Eye (tissue), 1 donor: ENCODE data around the gene IGFBP1.

Experiments
- DNase-seq: peaks from one replicate; pipeline ENCODE4 v3.0.0-alpha.2; 2015

IGFBP1 gene

GRCh38 chr7:45909561-45909960, 21.3 kb downstream of the IGFBP1 start:
- no peak for DNase-seq

DNA sequence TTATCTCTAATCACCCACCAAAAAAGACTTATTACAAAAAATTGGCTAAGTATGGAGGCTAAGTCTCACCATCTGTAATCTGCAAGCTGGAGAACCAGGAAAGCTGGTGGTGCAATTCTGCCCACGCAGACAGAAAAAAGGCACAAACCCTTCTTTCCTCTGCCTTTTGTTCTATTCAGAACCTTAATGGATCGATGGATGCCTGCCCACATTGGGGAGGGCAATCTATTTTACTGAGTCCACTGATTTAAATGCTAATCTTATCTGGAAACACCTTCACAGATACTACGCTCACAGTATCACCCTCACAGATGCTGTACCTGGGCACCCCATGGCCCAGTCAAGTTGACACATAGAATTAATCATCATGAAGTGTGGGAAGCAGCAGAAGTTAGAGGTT, 22.6 kb downstream of the IGFBP1 start:
- no peak for DNase-seq

GRCh38 chr7:45911311-45911710, 23.0 kb downstream of the IGFBP1 start:
- no peak for DNase-seq

DNA sequence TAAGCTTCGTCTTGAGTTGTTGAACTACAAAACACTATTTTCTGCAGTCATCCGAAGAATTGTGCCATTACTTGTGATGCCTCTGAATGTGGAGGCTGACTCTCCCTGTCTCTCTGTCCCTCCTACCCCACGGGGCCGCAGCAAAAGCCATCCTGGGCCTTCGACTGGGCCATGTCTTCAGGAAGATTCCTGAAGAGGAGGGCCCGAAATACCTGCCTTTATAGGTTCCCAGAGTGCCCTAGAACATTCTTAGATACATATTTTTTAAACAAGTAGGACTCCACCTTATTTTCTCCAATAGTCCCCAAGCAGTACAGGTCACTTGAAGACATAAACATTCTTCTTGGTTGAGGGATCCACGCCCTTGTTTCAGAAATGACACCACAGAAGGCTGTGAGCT, 24.7 kb downstream of the IGFBP1 start:
- DNase-seq = no peak

DNA sequence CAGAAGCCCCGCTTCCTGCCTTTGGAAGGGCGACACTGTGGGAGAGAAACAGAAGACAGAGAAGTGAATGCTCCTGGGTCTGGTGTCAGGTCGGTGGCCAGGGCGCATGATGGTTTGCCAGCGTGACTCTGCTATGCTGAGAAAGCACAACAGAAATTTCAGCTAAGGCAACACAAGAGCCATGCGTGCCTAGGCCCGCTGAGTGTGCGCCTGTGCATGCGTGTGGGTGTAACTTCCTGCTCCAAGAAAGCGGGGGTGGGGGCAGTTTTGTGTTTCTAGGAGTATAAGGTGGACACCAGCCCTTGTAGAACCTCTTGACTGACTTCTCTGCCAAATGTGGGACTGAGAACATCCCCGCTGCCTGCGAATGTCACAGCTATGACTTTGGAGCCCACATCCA, 26.6 kb downstream of the IGFBP1 start:
- no peak for DNase-seq

- DNase-seq = no peak
Measured at GRCh38 chr7:45915606-45916005, 27.3 kb downstream of the IGFBP1 start.

GRCh38 chr7:45917064-45917463, 28.8 kb downstream of the IGFBP1 start:
- DNase-seq = no peak

- peak; percentile 92 for DNase-seq
Measured at GRCh38 chr7:45917658-45918057, 29.4 kb downstream of the IGFBP1 start.

GRCh38 chr7:45918556-45918955, 30.3 kb downstream of the IGFBP1 start:
- peak; percentile 7 for DNase-seq

DNA sequence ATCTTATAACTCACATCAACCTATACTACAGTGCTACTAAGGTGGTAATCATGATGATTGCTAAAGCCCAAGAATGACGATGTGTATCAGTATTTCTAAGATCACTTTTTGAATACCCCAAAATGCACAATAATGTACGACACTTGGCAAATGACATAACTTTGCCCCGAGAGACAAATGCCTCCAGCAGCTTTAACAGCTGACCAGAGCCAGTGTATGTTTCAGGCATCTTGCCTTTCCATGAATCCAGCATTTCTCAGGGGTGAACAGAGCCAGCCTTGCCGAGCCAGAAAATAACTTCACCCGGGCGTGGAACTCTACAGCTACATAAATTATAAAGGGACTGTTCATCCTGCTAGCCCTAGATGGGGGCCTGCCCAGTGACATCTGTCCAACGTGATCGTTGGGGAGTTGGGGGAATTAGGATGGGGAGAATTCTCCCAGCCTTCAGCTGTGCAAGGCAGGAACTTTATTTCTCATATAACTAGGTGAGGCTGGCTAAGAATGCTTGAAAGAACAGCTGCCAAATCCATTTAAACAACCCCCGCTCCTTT, 31.0 kb downstream of the IGFBP1 start:
- DNase-seq = peak; percentile 30

DNA sequence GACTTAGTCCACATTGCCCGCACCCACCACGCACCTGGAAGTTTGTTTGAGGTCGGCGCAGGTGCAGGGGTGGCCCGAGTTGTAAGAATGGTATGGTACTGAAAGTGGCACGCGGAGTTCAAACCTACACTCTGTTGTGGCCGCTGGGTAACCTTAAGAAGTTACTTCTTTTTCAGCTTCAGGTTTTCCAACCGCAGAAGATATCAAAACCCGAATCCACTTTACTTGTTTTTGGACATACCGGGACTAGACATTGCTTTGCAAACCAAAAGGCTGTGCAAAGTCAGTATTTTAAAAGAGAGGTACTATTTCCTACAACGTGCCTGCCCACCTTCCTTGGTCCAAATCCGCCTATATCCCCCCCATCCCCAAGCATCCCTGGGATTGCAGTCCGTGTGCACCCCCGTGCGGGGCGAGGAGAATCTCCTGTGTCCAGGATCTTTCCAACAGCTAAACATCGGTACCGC, 31.7 kb downstream of the IGFBP1 start:
- peak; percentile 56 for DNase-seq

- DNase-seq = peak; percentile 90
Measured at GRCh38 chr7:45920502-45921380, 32.5 kb downstream of the IGFBP1 start, which contains the start of gene IGFBP3. TSS of gene IGFBP3 (minus strand) at chr7:45921272. CDS start at chr7:45921140, 132 bp downstream.

DNA sequence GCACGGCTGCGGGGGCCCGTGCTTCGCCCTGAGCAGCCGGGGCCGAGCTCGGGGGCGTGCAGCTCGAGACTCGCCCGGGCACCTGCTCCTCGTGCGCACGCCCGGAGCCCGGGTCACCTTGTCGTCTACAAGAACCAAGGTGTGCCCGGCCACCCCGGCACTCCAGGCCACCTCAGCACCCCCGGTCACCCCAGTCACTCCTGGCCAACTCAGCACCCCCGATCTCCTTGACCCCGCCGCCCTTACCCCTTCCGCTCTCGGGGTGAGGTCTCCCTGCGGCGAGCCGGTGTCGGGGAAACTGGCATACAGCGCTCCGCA, 33.1 kb downstream of the IGFBP1 start:
- no peak for DNase-seq

GRCh38 chr7:45921699-45922519, 33.6 kb downstream of the IGFBP1 start:
- DNase-seq = peak; percentile 94

DNA sequence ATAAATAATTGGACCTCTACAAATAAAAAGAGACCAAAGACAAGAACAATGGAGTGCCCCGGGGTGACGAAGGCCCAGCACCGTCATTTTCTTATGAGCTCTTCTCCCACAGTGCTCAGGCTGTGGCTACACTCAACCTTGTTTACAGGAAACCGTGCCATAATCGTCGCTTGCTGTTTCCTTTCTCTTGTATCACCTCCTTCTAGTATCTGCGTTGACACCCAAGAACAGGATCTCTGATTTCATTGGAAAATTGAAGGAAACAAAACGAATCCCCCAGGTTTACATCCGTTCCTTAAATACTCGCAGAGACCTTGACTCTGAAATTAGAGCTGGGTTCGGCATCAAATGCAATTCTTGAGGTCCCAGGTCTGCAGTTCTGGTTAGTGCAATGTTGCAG, 34.5 kb downstream of the IGFBP1 start:
- no peak for DNase-seq

- peak; percentile 92 for DNase-seq
Measured at GRCh38 chr7:45923290-45923689, 35.0 kb downstream of the IGFBP1 start.

DNA sequence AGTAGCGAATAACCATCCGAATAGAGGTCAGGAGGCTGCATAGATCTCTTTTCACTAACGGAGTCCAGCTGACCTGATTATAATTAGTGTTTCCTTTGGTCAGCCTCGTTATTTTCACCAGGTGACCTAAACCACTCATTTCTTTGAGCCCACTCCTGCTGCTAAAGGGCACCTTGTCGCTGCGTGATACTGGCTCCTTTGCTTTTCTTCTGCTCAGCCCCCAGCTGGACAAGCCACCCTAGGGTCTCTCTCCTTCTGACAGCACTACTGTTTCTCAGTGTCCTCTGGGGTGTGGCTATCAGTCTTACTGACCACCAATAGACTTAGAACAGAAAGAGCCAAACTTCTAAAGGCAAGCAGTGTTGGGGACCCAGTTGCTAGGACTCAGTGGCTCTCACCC, 35.5 kb downstream of the IGFBP1 start:
- no peak for DNase-seq

DNA sequence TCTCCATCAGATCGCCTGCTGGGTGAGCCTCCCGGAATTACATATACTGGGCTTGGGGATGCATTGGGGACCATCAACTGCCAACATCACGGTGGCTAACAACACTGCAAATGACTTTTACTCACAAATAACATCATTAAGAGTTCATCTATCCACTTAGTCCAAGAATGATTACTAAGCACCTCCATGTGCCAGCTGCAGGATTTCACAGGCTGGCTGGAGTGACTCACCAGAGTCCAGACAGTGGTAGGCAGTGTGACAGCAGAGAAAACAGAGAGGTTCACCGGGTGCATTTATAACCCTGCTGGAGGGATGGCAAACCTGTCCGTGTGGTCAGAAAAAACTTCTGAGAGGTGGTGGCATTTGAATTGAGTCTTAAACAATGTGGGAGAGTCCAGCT, 36.0 kb downstream of the IGFBP1 start:
- DNase-seq = no peak

DNA sequence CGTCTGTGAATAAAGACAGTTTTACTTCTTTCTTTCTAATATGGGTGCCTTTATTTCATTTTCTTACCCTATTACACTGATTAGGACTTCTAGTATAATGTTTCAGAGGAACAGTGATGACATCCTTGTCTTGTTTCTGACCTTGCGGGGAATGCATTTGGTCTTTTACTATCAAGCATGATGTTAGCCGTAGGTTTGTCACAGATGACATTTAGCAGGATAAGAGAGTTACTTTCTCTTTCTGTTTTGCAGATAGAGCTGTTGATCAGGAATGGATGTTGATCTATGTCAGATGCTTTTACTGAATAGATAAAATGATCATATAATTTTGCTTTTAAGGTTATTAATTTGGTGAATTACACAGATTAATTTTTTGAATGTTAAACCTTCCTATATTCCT, 39.4 kb downstream of the IGFBP1 start:
- DNase-seq = no peak

DNA sequence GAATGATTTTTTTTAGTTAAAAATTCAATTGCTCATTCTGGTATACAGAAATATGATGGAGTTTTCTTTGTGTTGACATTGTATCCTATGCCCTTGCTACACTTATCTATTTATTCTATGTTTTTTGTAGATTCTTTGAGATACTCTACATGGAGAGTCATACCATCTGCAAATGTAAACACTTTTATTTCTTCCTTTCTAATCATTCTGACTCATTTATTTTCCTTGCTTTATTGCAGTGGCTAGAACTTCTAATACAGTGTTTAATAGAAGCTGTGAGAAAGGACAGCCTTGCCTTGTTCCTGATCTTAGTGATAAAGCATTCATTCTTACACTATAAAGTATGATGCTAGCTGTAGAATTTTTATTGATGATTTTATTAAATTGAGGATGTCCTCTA, 42.7 kb downstream of the IGFBP1 start:
- no peak for DNase-seq

GRCh38 chr7:45937301-45937700, 49.0 kb downstream of the IGFBP1 start:
- no peak for DNase-seq

- DNase-seq = no peak
Measured at GRCh38 chr7:45937862-45938261, 49.6 kb downstream of the IGFBP1 start.

DNA sequence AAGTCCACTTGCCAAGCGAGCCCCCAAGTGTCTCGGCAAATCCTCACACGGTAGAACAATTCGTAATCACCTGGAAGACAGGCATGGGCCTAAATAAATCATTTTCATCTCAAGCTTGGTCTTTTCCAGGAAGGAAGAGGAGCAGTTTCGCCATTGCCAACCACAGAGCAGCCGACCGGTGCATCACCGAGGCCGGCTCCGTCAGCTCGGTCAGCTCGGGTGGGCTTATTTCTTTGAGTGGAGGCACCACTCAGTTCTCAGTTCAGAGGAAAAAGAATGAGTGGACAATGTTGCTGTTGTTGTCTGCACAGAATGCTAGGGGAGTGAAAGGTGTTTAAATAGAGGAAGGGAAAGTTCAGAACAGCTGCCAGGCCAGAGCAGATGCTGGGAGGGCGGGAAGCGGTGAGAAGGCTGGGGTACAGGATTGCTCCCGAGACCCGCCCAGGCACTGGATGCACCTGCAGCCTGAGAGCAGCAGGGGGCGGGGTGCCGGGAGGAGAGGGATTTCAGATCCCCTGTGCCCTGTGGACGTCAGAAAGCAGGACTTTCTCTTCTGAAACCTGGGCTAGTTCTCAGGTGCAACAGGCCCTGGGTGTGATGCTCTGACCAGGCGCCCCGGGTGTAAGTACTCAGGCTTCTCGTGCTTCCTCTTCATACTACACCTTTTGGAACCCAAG, 50.5 kb downstream of the IGFBP1 start:
- no peak for DNase-seq
